PFSK-1 (cell line): Measurements from ENCODE around the gene NMT2.

ENCODE experiments used
- FOXP2 ChIP-seq: optimal IDR thresholded peaks from 2 replicates; pipeline ENCODE3; 2011; ENCODE audit warnings: borderline replicate concordance, control low read depth, inconsistent platforms; ENCODE audit not compliant: insufficient read depth; ENCODE audit errors: extremely low read length, extremely low read depth
- POLR2AphosphoS5 ChIP-seq: IDR thresholded peaks from 2 replicates; pipeline ENCODE4 v1.6.1; 2012; ENCODE audit warnings: low read depth, mild to moderate bottlenecking, control low read depth, low read length, moderate library complexity
- SIN3A ChIP-seq: IDR thresholded peaks from 2 replicates; pipeline ENCODE4 v1.6.1; 2012; ENCODE audit warnings: mild to moderate bottlenecking, low read length, moderate library complexity, borderline replicate concordance; ENCODE audit not compliant: insufficient read depth
- TAF1 ChIP-seq: IDR thresholded peaks from 2 replicates; pipeline ENCODE4 v1.6.1; 2012; ENCODE audit warnings: low read length, control low read depth, borderline replicate concordance; ENCODE audit not compliant: insufficient read depth
- TF ChIP-seq, protein P1 (sequence below), 2 experiments: IDR thresholded peaks; 2 replicates each; pipeline versions ENCODE4 v1.6.1 to v1.8.0; 2011 to 2012; ENCODE audit warnings: low read depth in 2 of 2, low read length in 2 of 2, control low read depth in 1 of 2, inconsistent platforms in 1 of 2, mild to moderate bottlenecking in 1 of 2, moderate library complexity in 1 of 2; ENCODE audit not compliant: insufficient read depth in 1 of 2

Gene NMT2

DNA sequence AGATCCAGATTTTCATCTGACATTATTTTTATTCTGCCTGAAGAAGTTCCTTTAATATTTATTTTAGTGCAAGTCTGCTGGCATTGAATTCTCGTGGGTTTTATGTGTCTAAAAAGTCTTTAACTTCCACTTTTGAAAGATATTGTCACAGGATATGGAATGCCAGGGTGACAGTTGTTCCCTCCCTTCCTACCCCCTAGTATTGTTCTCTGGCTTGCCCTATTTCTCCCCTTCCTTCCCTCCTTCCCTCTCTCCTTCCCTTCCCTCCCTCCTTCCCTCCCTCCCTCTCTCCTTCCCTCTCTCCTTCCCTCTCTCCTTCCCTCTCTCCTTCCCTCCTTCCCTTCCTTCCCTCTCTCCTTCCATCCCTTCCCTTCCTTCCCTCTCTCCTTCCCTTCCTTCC lies 109.8 kb downstream of the NMT2 start:
- TF ChIP-seq FOXP2 (no peak), POLR2AphosphoS5 (no peak), SIN3A (no peak), TAF1 (no peak)
- TF ChIP-seq, protein P1, sequence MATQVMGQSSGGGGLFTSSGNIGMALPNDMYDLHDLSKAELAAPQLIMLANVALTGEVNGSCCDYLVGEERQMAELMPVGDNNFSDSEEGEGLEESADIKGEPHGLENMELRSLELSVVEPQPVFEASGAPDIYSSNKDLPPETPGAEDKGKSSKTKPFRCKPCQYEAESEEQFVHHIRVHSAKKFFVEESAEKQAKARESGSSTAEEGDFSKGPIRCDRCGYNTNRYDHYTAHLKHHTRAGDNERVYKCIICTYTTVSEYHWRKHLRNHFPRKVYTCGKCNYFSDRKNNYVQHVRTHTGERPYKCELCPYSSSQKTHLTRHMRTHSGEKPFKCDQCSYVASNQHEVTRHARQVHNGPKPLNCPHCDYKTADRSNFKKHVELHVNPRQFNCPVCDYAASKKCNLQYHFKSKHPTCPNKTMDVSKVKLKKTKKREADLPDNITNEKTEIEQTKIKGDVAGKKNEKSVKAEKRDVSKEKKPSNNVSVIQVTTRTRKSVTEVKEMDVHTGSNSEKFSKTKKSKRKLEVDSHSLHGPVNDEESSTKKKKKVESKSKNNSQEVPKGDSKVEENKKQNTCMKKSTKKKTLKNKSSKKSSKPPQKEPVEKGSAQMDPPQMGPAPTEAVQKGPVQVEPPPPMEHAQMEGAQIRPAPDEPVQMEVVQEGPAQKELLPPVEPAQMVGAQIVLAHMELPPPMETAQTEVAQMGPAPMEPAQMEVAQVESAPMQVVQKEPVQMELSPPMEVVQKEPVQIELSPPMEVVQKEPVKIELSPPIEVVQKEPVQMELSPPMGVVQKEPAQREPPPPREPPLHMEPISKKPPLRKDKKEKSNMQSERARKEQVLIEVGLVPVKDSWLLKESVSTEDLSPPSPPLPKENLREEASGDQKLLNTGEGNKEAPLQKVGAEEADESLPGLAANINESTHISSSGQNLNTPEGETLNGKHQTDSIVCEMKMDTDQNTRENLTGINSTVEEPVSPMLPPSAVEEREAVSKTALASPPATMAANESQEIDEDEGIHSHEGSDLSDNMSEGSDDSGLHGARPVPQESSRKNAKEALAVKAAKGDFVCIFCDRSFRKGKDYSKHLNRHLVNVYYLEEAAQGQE (IDR thresholded peaks at IDR 0.05; ENCODE audit: insufficient read depth in 1 of 2, low read depth in 2 of 2, low read length in 2 of 2) = no peak
